Measurements from ENCODE around the gene CUX1. TPM values are rescaled to one million over a fixed set of nuclear protein-coding genes. Genes with fewer than 3 reads are reported as not detected.

CUX1 gene
- total and polyA plus RNA-seq, 4 donors = 40.5 to 138 (median 69.1) TPM

DNA sequence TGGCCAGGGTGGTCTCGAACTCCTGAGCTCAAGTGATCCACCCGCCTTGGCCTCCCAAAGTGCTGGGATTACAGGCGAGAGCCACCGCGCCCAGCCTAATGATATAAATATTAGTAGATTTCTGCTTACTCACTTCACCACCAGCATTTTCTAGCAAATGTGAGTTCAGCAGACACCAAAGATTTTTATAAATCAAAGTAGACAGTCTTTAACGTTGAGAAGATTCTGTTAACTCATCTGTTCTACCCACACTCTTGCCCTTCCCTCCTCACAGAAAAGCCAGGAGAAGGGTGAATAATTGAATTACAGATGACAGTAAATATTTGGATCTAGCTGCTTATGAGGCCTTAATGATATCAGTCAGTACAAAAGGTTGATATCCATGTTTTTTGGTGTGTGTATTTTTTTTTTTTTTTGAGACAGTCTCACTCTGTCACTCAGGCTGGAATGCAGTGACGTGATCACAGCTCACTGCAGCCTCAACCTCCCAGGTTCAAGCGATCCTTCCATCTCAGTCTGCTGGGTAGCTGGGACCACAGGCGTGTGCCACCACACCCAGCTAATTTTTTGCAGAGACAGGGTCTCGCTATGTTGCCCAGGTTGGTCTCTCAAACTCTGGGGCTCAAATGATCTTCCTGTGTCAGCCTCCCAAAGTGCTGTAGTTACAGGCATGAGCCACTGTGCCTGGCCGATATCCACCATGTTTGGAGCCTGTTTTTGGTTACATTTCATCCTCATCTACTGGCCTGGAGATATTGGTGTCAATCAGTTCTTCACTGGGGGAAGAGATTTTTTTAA lies 120.5 kb downstream of the CUX1 start:
- Histone ChIP-seq H3K9ac (ENCODE audit: insufficient read depth in 1 of 2, low read length in 2 of 2) (no peak overlapping the region), H3K36me3 (ENCODE audit: control insufficient read depth in 4 of 4, insufficient read depth in 4 of 4, low read length in 4 of 4) (no peaks in the 10 kb centered on the region), H3K27ac (ENCODE audit: low read depth in 1 of 2, low read length in 1 of 2) (peak overlapping the region in 1 of 2 donors; percentile 46), H3K27me3 (ENCODE audit: control insufficient read depth in 3 of 3, insufficient read depth in 3 of 3, low read length in 2 of 3) (no peaks in the 10 kb centered on the region), H3K4me3 (no peak overlapping the region), H3K9me3 (ENCODE audit: control insufficient read depth in 4 of 4, insufficient read depth in 3 of 4, low read length in 3 of 4) (no peaks in the 10 kb centered on the region), H3K4me1 (ENCODE audit: control insufficient read depth in 5 of 5, insufficient read depth in 5 of 5, low read length in 5 of 5) (peaks cover 14 to 47% (median 26%) of the 10 kb centered on the region in 5 donors)
- WGBS, 2 donors = 93 to 94% methylated on average over 11 of the region's 11 CpGs
- TF ChIP-seq, protein P1, sequence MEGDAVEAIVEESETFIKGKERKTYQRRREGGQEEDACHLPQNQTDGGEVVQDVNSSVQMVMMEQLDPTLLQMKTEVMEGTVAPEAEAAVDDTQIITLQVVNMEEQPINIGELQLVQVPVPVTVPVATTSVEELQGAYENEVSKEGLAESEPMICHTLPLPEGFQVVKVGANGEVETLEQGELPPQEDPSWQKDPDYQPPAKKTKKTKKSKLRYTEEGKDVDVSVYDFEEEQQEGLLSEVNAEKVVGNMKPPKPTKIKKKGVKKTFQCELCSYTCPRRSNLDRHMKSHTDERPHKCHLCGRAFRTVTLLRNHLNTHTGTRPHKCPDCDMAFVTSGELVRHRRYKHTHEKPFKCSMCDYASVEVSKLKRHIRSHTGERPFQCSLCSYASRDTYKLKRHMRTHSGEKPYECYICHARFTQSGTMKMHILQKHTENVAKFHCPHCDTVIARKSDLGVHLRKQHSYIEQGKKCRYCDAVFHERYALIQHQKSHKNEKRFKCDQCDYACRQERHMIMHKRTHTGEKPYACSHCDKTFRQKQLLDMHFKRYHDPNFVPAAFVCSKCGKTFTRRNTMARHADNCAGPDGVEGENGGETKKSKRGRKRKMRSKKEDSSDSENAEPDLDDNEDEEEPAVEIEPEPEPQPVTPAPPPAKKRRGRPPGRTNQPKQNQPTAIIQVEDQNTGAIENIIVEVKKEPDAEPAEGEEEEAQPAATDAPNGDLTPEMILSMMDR (IDR thresholded peaks at IDR 0.05; ENCODE audit: control extremely low read depth, extremely low read depth) = no peak
- ATAC-seq (ENCODE audit: insufficient read depth, low FRiP score) (no peak), DNase-seq (no peak)

DNA sequence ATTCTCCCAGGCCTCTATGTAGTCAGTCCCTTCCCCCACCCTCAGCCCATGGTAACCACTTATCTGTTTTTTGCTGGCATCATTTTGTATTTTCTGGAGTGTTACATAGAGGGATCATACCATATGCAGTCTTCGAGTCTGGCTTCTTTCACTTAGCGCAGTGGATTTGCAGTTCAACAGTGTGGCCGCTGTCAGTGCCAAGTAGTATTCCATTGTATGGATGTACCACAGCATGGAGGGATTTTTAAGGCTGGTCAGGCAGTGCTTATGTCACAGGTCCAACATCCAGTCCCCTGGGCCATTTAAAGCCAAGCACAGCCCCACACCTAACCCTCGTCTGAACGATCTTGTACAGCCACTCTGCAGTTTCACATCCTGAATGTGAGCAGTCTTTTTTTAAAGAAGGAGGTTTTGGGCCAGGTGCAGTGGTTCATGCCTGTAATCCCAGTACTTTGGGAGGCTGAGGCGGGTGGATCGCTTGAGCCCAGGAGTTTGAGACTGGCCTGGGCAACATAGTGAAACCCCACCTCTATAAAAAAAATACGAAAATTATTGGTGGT lies 121.8 kb downstream of the CUX1 start:
- DNase-seq (no peak), ATAC-seq (ENCODE audit: insufficient read depth, low FRiP score) (no peak)
- Histone ChIP-seq H3K9ac (ENCODE audit: insufficient read depth in 1 of 2, low read length in 2 of 2) (no peak overlapping the region), H3K4me3 (no peak overlapping the region), H3K27ac (ENCODE audit: low read depth in 1 of 2, low read length in 1 of 2) (no peak overlapping the region), H3K9me3 (ENCODE audit: control insufficient read depth in 4 of 4, insufficient read depth in 3 of 4, low read length in 3 of 4) (no peaks in the 10 kb centered on the region), H3K4me1 (ENCODE audit: control insufficient read depth in 5 of 5, insufficient read depth in 5 of 5, low read length in 5 of 5) (peaks cover 13 to 45% (median 26%) of the 10 kb centered on the region in 5 donors), H3K27me3 (ENCODE audit: control insufficient read depth in 3 of 3, insufficient read depth in 3 of 3, low read length in 2 of 3) (no peaks in the 10 kb centered on the region), H3K36me3 (ENCODE audit: control insufficient read depth in 4 of 4, insufficient read depth in 4 of 4, low read length in 4 of 4) (no peaks in the 10 kb centered on the region)
- TF ChIP-seq, protein P1 (IDR thresholded peaks at IDR 0.05; ENCODE audit: control extremely low read depth, extremely low read depth) = no peak
- WGBS, 2 donors = 89 to 94% methylated on average over 8 of the region's 8 CpGs

- no peak for ATAC-seq (ENCODE audit: insufficient read depth, low FRiP score)
- 91 to 93% methylated on average over 10 of the region's 10 CpGs for WGBS, 2 donors
- TF ChIP-seq, protein P1 (IDR thresholded peaks at IDR 0.05; ENCODE audit: control extremely low read depth, extremely low read depth) = no peak
- no peak overlapping the region for H3K4me3 ChIP-seq
- no peaks in the 10 kb centered on the region for H3K36me3 ChIP-seq (ENCODE audit: control insufficient read depth in 4 of 4, insufficient read depth in 4 of 4, low read length in 4 of 4)
- H3K27me3 ChIP-seq (ENCODE audit: control insufficient read depth in 3 of 3, insufficient read depth in 3 of 3, low read length in 2 of 3) = no peaks in the 10 kb centered on the region
- no peaks in the 10 kb centered on the region for H3K9me3 ChIP-seq (ENCODE audit: control insufficient read depth in 4 of 4, insufficient read depth in 3 of 4, low read length in 3 of 4)
- no peak overlapping the region for H3K9ac ChIP-seq (ENCODE audit: insufficient read depth in 1 of 2, low read length in 2 of 2)
- no peak for DNase-seq
- H3K27ac ChIP-seq (ENCODE audit: low read depth in 1 of 2, low read length in 1 of 2) = peak overlapping the region in 1 of 2 donors; percentile 17
- peaks cover 7 to 39% (median 21%) of the 10 kb centered on the region in 5 donors for H3K4me1 ChIP-seq (ENCODE audit: control insufficient read depth in 5 of 5, insufficient read depth in 5 of 5, low read length in 5 of 5)
Observed at GRCh38 chr7:101940151-101940550, 122.7 kb downstream of the CUX1 start.
